ENCODE measurements around the gene MARCHF3. TPM values are rescaled to one million over a fixed set of nuclear protein-coding genes. Genes with fewer than 3 reads are reported as not detected.
"Not testable (repeated sequence)": the region's sequence is repeated elsewhere in the genome, so short reads cannot be mapped to it uniquely, and the experiment has no call there.

MARCHF3 gene
- total RNA-seq, 4 donors from 2014 or later = 1.9 to 5.3 (median 2.5) TPM

DNA sequence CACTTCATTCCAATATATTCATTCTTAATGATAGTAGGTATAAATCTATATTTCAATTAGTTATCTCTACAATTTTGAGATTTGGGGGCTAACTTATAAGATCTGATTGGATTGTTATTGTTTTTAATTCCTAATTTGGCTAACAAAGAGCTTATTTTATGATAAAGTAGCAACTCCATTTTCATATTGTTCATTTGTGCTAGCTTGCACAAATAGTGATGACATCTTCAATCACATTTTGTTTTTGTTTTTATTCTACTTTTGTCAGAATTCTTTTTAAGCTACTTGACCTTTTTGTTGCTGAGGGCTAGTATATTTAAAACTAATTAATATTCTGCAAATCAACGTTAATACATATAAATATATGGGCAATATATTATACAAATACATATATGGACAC lies 22.8 kb downstream of the MARCHF3 start:
- TF ChIP-seq POLR2A (IDR thresholded peaks at IDR 0.05) = no peak
- TF ChIP-seq CTCF (IDR thresholded peaks at IDR 0.05) = no peak
- Histone ChIP-seq H3K4me3 (no peak overlapping the region), H3K27me3 (no peaks in the 10 kb centered on the region), H3K9me3 (no peaks in the 10 kb centered on the region), H3K4me1 (peaks cover 0 to 4% (median 0%) of the 10 kb centered on the region in 3 donors), H3K27ac (no peak overlapping the region), H3K36me3 (no peaks in the 10 kb centered on the region)
- intact Hi-C loops (cut with DNase I) = no loop called here
- WGBS, 2 donors = 74 to 76% methylated on average over 1 of the region's 1 CpG
- DNase-seq = no peak

DNA sequence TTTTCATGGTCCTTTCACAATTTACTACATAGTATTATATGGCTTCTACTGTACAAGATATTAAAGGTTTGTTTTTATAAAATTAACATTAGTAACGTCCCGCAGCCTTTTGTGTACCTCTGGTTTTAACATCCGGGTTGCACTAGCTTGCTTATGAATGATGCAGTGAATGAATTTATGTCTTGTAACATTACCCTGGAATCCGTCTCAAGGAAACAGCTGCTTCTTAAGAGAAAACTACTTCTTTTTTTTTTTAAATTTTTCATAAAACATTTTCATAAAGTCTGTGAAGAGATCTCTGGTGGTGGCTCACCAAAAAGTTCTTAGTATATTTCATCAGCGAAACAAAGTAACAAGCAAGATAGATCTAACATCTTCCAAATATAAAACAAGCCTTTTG lies 23.6 kb downstream of the MARCHF3 start:
- TF ChIP-seq CTCF (IDR thresholded peaks at IDR 0.05) (no peak), POLR2A (IDR thresholded peaks at IDR 0.05) (no peak)
- Histone ChIP-seq H3K27me3 (no peaks in the 10 kb centered on the region), H3K27ac (no peak overlapping the region), H3K4me1 (peaks cover 0 to 4% (median 0%) of the 10 kb centered on the region in 3 donors), H3K9me3 (no peaks in the 10 kb centered on the region), H3K36me3 (no peaks in the 10 kb centered on the region), H3K4me3 (no peak overlapping the region)
- DNase-seq = no peak
- intact Hi-C loops (cut with DNase I) = no loop called here
- 49 to 51% methylated on average over 5 of the region's 5 CpGs for WGBS, 2 donors

DNA sequence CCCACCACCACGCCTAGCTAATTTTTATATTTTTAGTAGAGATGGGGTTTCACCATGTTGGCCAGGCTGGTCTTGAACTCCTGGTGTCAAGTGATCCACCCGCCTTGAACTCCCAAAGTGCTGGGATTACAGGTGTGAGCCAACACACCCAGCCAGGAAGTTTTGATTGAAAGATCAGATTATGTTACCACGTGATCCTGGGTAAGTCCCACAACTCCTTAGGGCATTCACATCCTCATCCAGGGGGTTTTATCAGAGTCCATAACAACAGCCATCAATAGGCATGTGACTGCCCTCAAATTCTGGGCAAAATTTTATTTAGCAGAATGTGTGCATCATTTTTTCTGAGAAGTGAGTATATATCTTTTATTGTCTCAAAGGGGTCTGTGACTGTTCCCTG lies 25.1 kb downstream of the MARCHF3 start:
- DNase-seq; H3K36me3 ChIP-seq; intact Hi-C loops (cut with DNase I); H3K27ac ChIP-seq; H3K4me3 ChIP-seq; H3K9me3 ChIP-seq; H3K4me1 ChIP-seq; H3K27me3 ChIP-seq: not testable (repeated sequence)
- 60 to 80% methylated on average over 3 of the region's 3 CpGs for WGBS, 2 donors

- WGBS, 2 donors = 69 to 79% methylated on average over 3 of the region's 3 CpGs
- no peaks in the 10 kb centered on the region for H3K4me1 ChIP-seq
- H3K4me3 ChIP-seq = no peak overlapping the region
- intact Hi-C loops (cut with DNase I) = no loop called here
- no peak for DNase-seq
- no peaks in the 10 kb centered on the region for H3K36me3 ChIP-seq
- no peaks in the 10 kb centered on the region for H3K9me3 ChIP-seq
- TF ChIP-seq POLR2A (IDR thresholded peaks at IDR 0.05) = no peak
- no peak for TF ChIP-seq CTCF (IDR thresholded peaks at IDR 0.05)
- no peaks in the 10 kb centered on the region for H3K27me3 ChIP-seq
- H3K27ac ChIP-seq = no peak overlapping the region
These were observed 25.6 kb downstream of the MARCHF3 start for GRCh38 chr5:127004721-127005120.

DNA sequence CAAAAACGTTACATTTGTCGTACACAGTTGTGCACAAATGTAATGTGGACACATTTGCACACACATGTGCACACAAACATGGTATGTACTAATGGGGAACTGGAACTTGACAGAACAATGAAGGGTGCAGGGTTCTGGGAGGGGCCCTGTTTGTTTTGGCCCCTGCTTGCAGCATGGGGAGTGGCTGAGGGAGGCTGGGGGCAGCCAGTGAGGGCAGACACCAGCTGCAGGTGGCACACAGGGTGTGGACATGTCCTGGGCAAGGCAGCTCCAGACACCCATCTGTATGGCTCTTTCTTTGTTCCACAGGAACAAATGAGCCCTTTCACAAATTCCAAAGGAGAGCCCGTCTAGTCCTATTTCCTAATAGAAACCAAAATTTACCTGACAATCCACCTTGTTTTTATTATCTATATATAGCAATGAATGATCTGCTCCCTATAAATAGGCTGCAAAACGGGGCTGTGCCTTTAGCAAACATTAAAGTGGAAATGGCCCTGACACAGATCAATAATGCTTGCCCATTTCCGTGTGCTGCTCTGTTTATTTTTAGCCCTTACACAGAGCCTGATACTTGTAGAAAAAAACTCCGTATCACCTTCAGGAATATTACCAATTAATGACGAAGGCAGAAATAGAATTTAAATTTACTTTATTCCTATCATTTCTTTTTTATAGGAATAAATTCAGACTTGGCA lies 26.4 kb downstream of the MARCHF3 start:
- Histone ChIP-seq H3K9me3 (no peaks in the 10 kb centered on the region), H3K4me3 (no peak overlapping the region), H3K4me1 (no peaks in the 10 kb centered on the region), H3K27me3 (no peaks in the 10 kb centered on the region), H3K36me3 (no peaks in the 10 kb centered on the region), H3K27ac (no peak overlapping the region)
- WGBS, 2 donors = 75% methylated on average over 7 of the region's 7 CpGs
- intact Hi-C loops (cut with DNase I) = no loop called here
- TF ChIP-seq POLR2A (IDR thresholded peaks at IDR 0.05) (no peak), CTCF (IDR thresholded peaks at IDR 0.05) (no peak)
- no peak for DNase-seq

GRCh38 chr5:127002390-127002789 lies 28.0 kb downstream of the MARCHF3 start:
- Histone ChIP-seq H3K9me3 (no peaks in the 10 kb centered on the region), H3K27ac (no peak overlapping the region), H3K4me3 (no peak overlapping the region), H3K36me3 (no peaks in the 10 kb centered on the region), H3K4me1 (no peaks in the 10 kb centered on the region), H3K27me3 (no peaks in the 10 kb centered on the region)
- intact Hi-C loops (cut with DNase I) = no loop called here
- DNase-seq = no peak
- no peak for TF ChIP-seq POLR2A (IDR thresholded peaks at IDR 0.05)
- TF ChIP-seq CTCF (IDR thresholded peaks at IDR 0.05) = no peak
- 48 to 66% methylated on average over 3 of the region's 3 CpGs for WGBS, 2 donors
